ENCODE data around the gene RORB. TPM values are rescaled to one million over a fixed set of nuclear protein-coding genes. Genes with fewer than 3 reads are reported as not detected.

Gene RORB
- total RNA-seq, 4 donors from 2014 or later: 0.13 to 1.5 (median 0.50) TPM

DNA sequence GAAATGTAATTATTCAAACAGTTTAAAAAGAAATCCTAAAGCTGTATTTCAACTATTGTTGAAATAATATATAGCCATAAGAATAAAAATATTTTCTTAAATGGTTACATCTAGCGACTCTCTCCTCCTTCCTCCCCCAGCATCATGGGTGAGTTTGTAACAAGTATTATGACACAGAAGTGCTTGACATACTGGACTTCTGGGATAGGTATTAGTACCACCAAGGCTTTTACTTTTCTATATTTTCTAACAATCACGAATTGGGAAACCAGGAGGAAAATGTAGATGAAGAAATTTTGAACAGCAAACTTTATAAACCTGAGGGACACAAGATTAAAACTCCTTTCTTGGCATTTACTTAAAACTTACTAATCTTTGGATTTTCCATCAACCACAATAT lies 4.4 kb downstream of the RORB start:
- Histone ChIP-seq H3K36me3 (no peaks in the 10 kb centered on the region), H3K4me1 (peaks cover 5 to 42% (median 21%) of the 10 kb centered on the region in 3 donors), H3K9me3 (no peaks in the 10 kb centered on the region), H3K4me3 (no peak overlapping the region), H3K27me3 (peaks cover 0 to 59% (median 6%) of the 10 kb centered on the region in 4 donors), H3K27ac (no peak overlapping the region)
- intact Hi-C loops (cut with DNase I): no loop called here
- no peak for DNase-seq
- TF ChIP-seq, protein P1, sequence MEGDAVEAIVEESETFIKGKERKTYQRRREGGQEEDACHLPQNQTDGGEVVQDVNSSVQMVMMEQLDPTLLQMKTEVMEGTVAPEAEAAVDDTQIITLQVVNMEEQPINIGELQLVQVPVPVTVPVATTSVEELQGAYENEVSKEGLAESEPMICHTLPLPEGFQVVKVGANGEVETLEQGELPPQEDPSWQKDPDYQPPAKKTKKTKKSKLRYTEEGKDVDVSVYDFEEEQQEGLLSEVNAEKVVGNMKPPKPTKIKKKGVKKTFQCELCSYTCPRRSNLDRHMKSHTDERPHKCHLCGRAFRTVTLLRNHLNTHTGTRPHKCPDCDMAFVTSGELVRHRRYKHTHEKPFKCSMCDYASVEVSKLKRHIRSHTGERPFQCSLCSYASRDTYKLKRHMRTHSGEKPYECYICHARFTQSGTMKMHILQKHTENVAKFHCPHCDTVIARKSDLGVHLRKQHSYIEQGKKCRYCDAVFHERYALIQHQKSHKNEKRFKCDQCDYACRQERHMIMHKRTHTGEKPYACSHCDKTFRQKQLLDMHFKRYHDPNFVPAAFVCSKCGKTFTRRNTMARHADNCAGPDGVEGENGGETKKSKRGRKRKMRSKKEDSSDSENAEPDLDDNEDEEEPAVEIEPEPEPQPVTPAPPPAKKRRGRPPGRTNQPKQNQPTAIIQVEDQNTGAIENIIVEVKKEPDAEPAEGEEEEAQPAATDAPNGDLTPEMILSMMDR (IDR thresholded peaks at IDR 0.05): no peak
- TF ChIP-seq POLR2A (IDR thresholded peaks at IDR 0.05): no peak
- WGBS, 2 donors: 56 to 72% methylated on average over 2 of the region's 2 CpGs

DNA sequence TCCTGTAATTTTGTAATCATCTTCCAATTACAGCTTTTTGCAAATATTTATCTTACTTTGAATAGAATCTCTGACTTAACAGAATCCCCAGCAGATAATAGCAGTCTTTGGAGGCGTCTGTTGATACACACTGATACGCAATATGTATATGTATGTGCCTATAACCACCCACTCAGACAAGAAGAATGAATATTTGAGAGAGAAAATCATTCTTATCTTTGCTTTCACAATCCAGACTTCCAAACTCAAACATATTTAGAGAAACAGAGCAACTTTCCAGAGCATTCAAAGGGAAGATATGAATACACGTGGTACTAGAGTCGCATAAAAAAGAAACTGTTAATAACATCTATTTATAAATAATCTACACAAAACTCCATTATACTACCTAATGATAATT lies 6.1 kb downstream of the RORB start:
- WGBS, 2 donors: 70 to 90% methylated on average over 4 of the region's 4 CpGs
- Histone ChIP-seq H3K4me1 (peaks cover 5 to 26% (median 15%) of the 10 kb centered on the region in 3 donors), H3K27ac (no peak overlapping the region), H3K4me3 (no peak overlapping the region), H3K9me3 (no peaks in the 10 kb centered on the region), H3K36me3 (no peaks in the 10 kb centered on the region), H3K27me3 (peaks cover 0 to 42% (median 6%) of the 10 kb centered on the region in 4 donors)
- intact Hi-C loops (cut with DNase I): no loop called here
- TF ChIP-seq POLR2A (IDR thresholded peaks at IDR 0.05): no peak
- TF ChIP-seq, protein P1 (IDR thresholded peaks at IDR 0.05): no peak
- DNase-seq: no peak

DNA sequence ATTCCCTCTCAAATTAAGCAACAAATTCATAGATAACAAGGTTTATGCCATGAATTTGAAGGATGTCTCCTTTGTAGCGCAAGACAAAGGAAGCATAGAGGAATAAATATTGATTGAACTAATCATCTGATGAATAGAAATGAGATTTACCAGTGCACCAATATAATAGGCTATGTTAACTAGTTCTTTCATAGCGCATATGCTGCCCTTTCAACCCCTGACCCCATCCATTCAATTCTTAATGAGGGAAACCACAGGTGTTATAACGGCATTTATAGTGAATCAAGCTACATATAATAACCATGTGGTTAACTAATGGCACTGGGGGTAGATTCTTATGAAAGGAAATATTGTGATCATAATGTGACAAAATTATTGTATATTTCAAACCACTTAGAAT lies 6.5 kb downstream of the RORB start:
- Histone ChIP-seq H3K36me3 (no peaks in the 10 kb centered on the region), H3K9me3 (no peaks in the 10 kb centered on the region), H3K4me1 (peaks cover 1 to 21% (median 11%) of the 10 kb centered on the region in 3 donors), H3K27me3 (peaks cover 0 to 38% (median 4%) of the 10 kb centered on the region in 4 donors), H3K4me3 (no peak overlapping the region), H3K27ac (no peak overlapping the region)
- WGBS, 2 donors: 89 to 94% methylated on average over 3 of the region's 3 CpGs
- intact Hi-C loops (cut with DNase I): no loop called here
- DNase-seq: no peak
- TF ChIP-seq POLR2A (IDR thresholded peaks at IDR 0.05): no peak
- TF ChIP-seq, protein P1 (IDR thresholded peaks at IDR 0.05): no peak

DNA sequence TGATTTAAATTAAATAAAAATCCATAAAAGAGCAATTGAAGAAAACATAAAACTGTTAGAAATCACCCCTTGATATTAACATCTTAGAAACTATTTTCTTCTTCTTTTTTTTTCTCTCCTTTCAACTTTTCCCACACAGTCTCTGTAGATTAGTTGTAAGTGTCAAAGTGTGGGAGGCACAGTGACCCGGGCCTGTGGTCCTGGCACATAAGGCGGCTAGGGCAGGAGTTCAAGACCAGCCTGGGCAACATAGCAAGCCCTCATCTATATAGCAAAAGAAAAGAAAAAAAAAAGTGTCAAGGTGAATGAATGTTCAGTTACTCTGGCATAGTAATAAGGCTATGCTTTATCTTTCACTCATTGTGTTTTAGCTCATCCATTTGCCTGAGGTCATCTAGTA lies 14.2 kb downstream of the RORB start:
- H3K4me3 ChIP-seq: no peak overlapping the region
- no peaks in the 10 kb centered on the region for H3K9me3 ChIP-seq
- no peak for DNase-seq
- no peak overlapping the region for H3K27ac ChIP-seq
- no peaks in the 10 kb centered on the region for H3K36me3 ChIP-seq
- 86 to 94% methylated on average over 2 of the region's 2 CpGs for WGBS, 2 donors
- no peaks in the 10 kb centered on the region for H3K27me3 ChIP-seq
- intact Hi-C loops (cut with DNase I): no loop called here
- H3K4me1 ChIP-seq: no peaks in the 10 kb centered on the region
- TF ChIP-seq POLR2A (IDR thresholded peaks at IDR 0.05): no peak
- TF ChIP-seq, protein P1 (IDR thresholded peaks at IDR 0.05): no peak

DNA sequence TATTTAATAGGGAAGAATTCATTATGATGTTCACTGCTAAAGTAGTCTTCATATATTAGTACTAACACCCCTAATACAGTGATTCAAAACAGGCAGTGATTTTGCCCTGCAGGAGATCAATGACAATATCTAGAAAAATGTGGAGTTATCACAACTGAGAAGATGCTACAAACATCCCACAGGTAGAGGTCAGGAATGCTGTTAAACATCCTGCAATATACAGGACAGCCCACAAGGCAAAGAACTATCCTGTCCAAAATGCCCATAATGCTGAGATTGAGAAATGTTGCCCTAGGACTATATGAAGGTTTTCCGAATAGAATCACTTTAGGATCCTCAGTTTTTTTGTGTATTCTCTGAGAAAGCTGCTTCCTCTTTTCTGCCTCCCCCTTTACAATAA lies 15.3 kb downstream of the RORB start:
- no peak overlapping the region for H3K4me3 ChIP-seq
- no peak for TF ChIP-seq POLR2A (IDR thresholded peaks at IDR 0.05)
- TF ChIP-seq, protein P1 (IDR thresholded peaks at IDR 0.05): no peak
- H3K36me3 ChIP-seq: no peaks in the 10 kb centered on the region
- no peaks in the 10 kb centered on the region for H3K27me3 ChIP-seq
- H3K27ac ChIP-seq: no peak overlapping the region
- 76 to 88% methylated on average over 1 of the region's 1 CpG for WGBS, 2 donors
- intact Hi-C loops (cut with DNase I): no loop called here
- H3K4me1 ChIP-seq: no peaks in the 10 kb centered on the region
- DNase-seq: no peak
- H3K9me3 ChIP-seq: no peaks in the 10 kb centered on the region

Measured in esophagus squamous epithelium (tissue), 5 donors.